H1 (cell line): ENCODE measurements around the gene SH3PXD2A. TPM values are rescaled to one million over a fixed set of nuclear protein-coding genes. Genes with fewer than 3 reads are reported as not detected.

ENCODE experiments used
- BCL11A ChIP-seq, 2 experiments: IDR thresholded peaks; one replicate each; pipeline ENCODE4 v1.6.1; 2011; ENCODE audit warnings: low read depth in 2 of 2, low read length in 2 of 2, mild to moderate bottlenecking in 2 of 2
- CBX5 ChIP-seq: fragments of 300-800, 300-1000 bp; sonication (generic); IDR thresholded peaks from 2 replicates; pipeline ENCODE4 v1.7.1; 2016; ENCODE audit warnings: antibody characterized with exemption, low read length, low read depth
- KDM5A ChIP-seq: fragments of 200-600 bp; IDR thresholded peaks from 2 replicates; pipeline ENCODE4 v1.7.1; 2012; ENCODE audit warnings: mild to moderate bottlenecking, low read length, inconsistent platforms, mixed read lengths
- NRF1 ChIP-seq: IDR thresholded peaks from 2 replicates; pipeline ENCODE4 v1.6.1; 2011; ENCODE audit warnings: mild to moderate bottlenecking, low read depth, low read length, improper control_type of control experiment
- SIX5 ChIP-seq: IDR thresholded peaks from 2 replicates; pipeline ENCODE4 v1.6.1; 2011; ENCODE audit warnings: mild to moderate bottlenecking, low read depth, low read length
- TCF12 ChIP-seq: IDR thresholded peaks from 2 replicates; pipeline ENCODE4 v1.6.1; 2011; ENCODE audit warnings: low read depth, mild to moderate bottlenecking, low read length
- polyA plus RNA-seq, 7 experiments: library from polyadenylated mRNA; depleted of rRNA in 3 of 7; stranded (reverse) in 5 of 7; unstranded in 2 of 7; fragments of >200 nt in 5 of 7; fragments of 200-250 nt in 2 of 7; gene quantifications; 1 replicate in 5 of 7; 2 replicates in 1 of 7; 4 replicates in 1 of 7; pipeline versions ENCODE4 v1.2.1 to v1.2.3, GENCODE V29; 2011 to 2013; ENCODE audit warnings: missing spikeins in 2 of 7, mixed read lengths in 2 of 7
- total RNA-seq: library from RNA; stranded (reverse); fragmentation: NEBNext Ultra II Directional; extraction: Animal tissue kit (Norgen Biotek cat#: 25700); gene quantifications from 2 replicates; pipeline ENCODE4 v1.2.1, GENCODE V29; 2021

SH3PXD2A gene
- total and polyA plus RNA-seq, 2 of the 8 experiments (the other 6 are each of a cell fraction or from before 2014, with no cell fraction given) = 5.4 to 16.3 TPM

GRCh38 chr10:103626178-103626577 lies 229.2 kb downstream of the SH3PXD2A start (continued):
- TF ChIP-seq SIX5 = no peak
- no peak for TF ChIP-seq NRF1
- no peak for TF ChIP-seq KDM5A
- no peak for TF ChIP-seq TCF12
- TF ChIP-seq CBX5 = no peak
- TF ChIP-seq BCL11A (IDR thresholded peaks at IDR 0.05; ENCODE audit: low read depth in 2 of 2, low read length in 2 of 2) = no peak
